Sigmoid colon (tissue), 7 donors: Measurements from ENCODE around the gene CALML4. TPM values are rescaled to one million over a fixed set of nuclear protein-coding genes. Genes with fewer than 3 reads are reported as not detected.
"Not testable (repeated sequence)": the region's sequence is repeated elsewhere in the genome, so short reads cannot be mapped to it uniquely, and the experiment has no call there.

Experiments used
- DNase-seq: peaks from one replicate; pipeline ENCODE4 v3.0.0-alpha.2; 2019
- H3K27ac ChIP-seq, 4 donors: fragments of 200-600 bp; sonication (generic); one replicate each; pipeline ENCODE4 v1.5.1; 2016 to 2019; ENCODE audit warnings: mild to moderate bottlenecking in 1 of 4
- H3K27me3 ChIP-seq, 3 donors: fragments of 200-600 bp; sonication (generic); one replicate each; pipeline ENCODE4 v1.5.1; 2019; ENCODE audit warnings: mild to moderate bottlenecking in 1 of 3
- H3K36me3 ChIP-seq, 4 donors: fragments of 200-600 bp; sonication (generic); one replicate each; pipeline ENCODE4 v1.5.1; 2016 to 2019
- H3K4me1 ChIP-seq, 4 donors: fragments of 200-600 bp; sonication (generic); one replicate each; pipeline ENCODE4 v1.5.1; 2017 to 2019
- H3K4me3 ChIP-seq, 4 donors: fragments of 200-600 bp; sonication (generic); one replicate each; pipeline ENCODE4 v1.5.1; 2017 to 2019; ENCODE audit warnings: mild to moderate bottlenecking in 2 of 4, moderate library complexity in 1 of 4
- H3K9me3 ChIP-seq, 4 donors: fragments of 200-600 bp in 3 of 4; sonication (generic) in 3 of 4; one replicate each; pipeline versions ENCODE4 v1.5.1 to v1.6.1; 2013 to 2019
- CTCF ChIP-seq, 4 experiments: fragments of 450-650 bp in 3 of 4; fragments of 200-600 bp in 1 of 4; IDR thresholded peaks; one replicate each; pipeline ENCODE4 v1.5.1; 2016 to 2019; ENCODE audit warnings: antibody characterized with exemption in 4 of 4, mild to moderate bottlenecking in 3 of 4, moderate library complexity in 2 of 4
- EP300 ChIP-seq, 4 donors: sonication (generic); formaldehyde crosslinking; IDR thresholded peaks; one replicate each; pipeline ENCODE4 v1.6.1; 2017; ENCODE audit warnings: antibody characterized with exemption in 4 of 4
- POLR2A ChIP-seq, 2 donors: fragments of 450-650 bp; IDR thresholded peaks; one replicate each; pipeline ENCODE4 v1.6.1; 2016; ENCODE audit warnings: antibody characterized with exemption in 2 of 2, mild to moderate bottlenecking in 2 of 2, moderate library complexity in 2 of 2
- POLR2AphosphoS5 ChIP-seq, 4 donors: sonication (generic); formaldehyde crosslinking; IDR thresholded peaks; one replicate each; pipeline ENCODE4 v1.6.1; 2017; ENCODE audit warnings: antibody characterized with exemption in 4 of 4
- WGBS, 2 donors: extraction: QIAGEN DNeasy Blood & Tissue Kit; methylation state at CpG; one replicate each; pipeline ENCODE4 v1.1.7; 2013; 5-methylcytosine and 5-hydroxymethylcytosine counted together
- intact Hi-C: fragments of 100-400 bp; cut with DNase I; formaldehyde crosslinking; loops from one replicate; pipeline ENCODE4 v1.15.1; 2023
- polyA plus RNA-seq, 3 donors: library from polyadenylated mRNA; stranded (reverse); fragments of 200-250 nt; gene quantifications; one replicate each; pipeline ENCODE4 v1.2.3, GENCODE V29; 2013
- total RNA-seq, 4 donors: library from RNA; depleted of rRNA; stranded (reverse); fragments of >200 nt; gene quantifications; one replicate each; pipeline ENCODE4 v1.1.0, GENCODE V29; 2016
- donor health status: healthy with polysubstance abuse.
- donor health status: Bipolar disorder and iron deficiency.
- donor health status: healthy.

The CALML4 gene
- total and polyA plus RNA-seq, 7 donors = 3.9 to 309 (median 10.9) TPM

GRCh38 chr15:68241088-68241935 lies 36.2 kb upstream of the CALML4 start:
- no peaks in the 10 kb centered on the region for H3K36me3 ChIP-seq
- no peak for TF ChIP-seq POLR2A (IDR thresholded peaks at IDR 0.05)
- no peak for TF ChIP-seq POLR2AphosphoS5 (IDR thresholded peaks at IDR 0.05)
- no peak for TF ChIP-seq EP300 (IDR thresholded peaks at IDR 0.05)
- H3K27me3 ChIP-seq = no peaks in the 10 kb centered on the region
- intact Hi-C loops = no loop called here
- peaks cover 0 to 3% (median 1%) of the 10 kb centered on the region in 4 donors for H3K9me3 ChIP-seq
- DNase-seq = no peak
- no peaks in the 10 kb centered on the region for H3K4me1 ChIP-seq
- no peak overlapping the region for H3K27ac ChIP-seq
- 86 to 88% methylated on average over 5 of the region's 5 CpGs for WGBS, 2 donors
- H3K4me3 ChIP-seq = no peak overlapping the region

- intact Hi-C loops = no loop called here
- H3K27me3 ChIP-seq = no peaks in the 10 kb centered on the region
- no peak for TF ChIP-seq POLR2AphosphoS5 (IDR thresholded peaks at IDR 0.05)
- TF ChIP-seq POLR2A (IDR thresholded peaks at IDR 0.05) = no peak
- no peak for TF ChIP-seq EP300 (IDR thresholded peaks at IDR 0.05)
- no peak for TF ChIP-seq CTCF (IDR thresholded peaks at IDR 0.05)
- H3K9me3 ChIP-seq = peaks cover 0 to under 1% (median under 1%) of the 10 kb centered on the region in 4 donors
- no peaks in the 10 kb centered on the region for H3K36me3 ChIP-seq
- no peaks in the 10 kb centered on the region for H3K4me1 ChIP-seq
- DNase-seq = no peak
- no peak overlapping the region for H3K4me3 ChIP-seq
- H3K27ac ChIP-seq = no peak overlapping the region
Observed at GRCh38 chr15:68239025-68239424, 33.9 kb upstream of the CALML4 start.

GRCh38 chr15:68235022-68235421 lies 29.9 kb upstream of the CALML4 start:
- Histone ChIP-seq H3K27me3 (no peaks in the 10 kb centered on the region), H3K4me3 (no peak overlapping the region), H3K4me1 (peaks cover 0 to 6% (median 4%) of the 10 kb centered on the region in 4 donors), H3K27ac (no peak overlapping the region), H3K36me3 (no peaks in the 10 kb centered on the region), H3K9me3 (no peaks in the 10 kb centered on the region)
- TF ChIP-seq POLR2AphosphoS5 (IDR thresholded peaks at IDR 0.05) (no peak), EP300 (IDR thresholded peaks at IDR 0.05) (no peak), POLR2A (IDR thresholded peaks at IDR 0.05) (no peak), CTCF (IDR thresholded peaks at IDR 0.05) (no peak)
- intact Hi-C loops = no loop called here
- DNase-seq = no peak
- 92% methylated on average over 4 of the region's 4 CpGs for WGBS, 2 donors

- WGBS, 2 donors = 92 to 94% methylated on average over 9 of the region's 9 CpGs
- not testable (repeated sequence) for H3K27me3 ChIP-seq, H3K4me1 ChIP-seq, H3K27ac ChIP-seq, H3K4me3 ChIP-seq, DNase-seq, H3K9me3 ChIP-seq, H3K36me3 ChIP-seq
- intact Hi-C loops = loop anchor here (5.0 kb wide), 1 partner anchor 712 kb away; the partner anchor contains the start of gene C15orf61
Observed at GRCh38 chr15:68234520-68234919, 29.4 kb upstream of the CALML4 start.

- H3K9me3 ChIP-seq = no peaks in the 10 kb centered on the region
- no peak overlapping the region for H3K4me3 ChIP-seq
- intact Hi-C loops = loop anchor here (5.0 kb wide), 1 partner anchor 712 kb away; the partner anchor contains the start of gene C15orf61
- H3K4me1 ChIP-seq = peaks cover 0 to 7% (median 7%) of the 10 kb centered on the region in 4 donors
- TF ChIP-seq POLR2AphosphoS5 (IDR thresholded peaks at IDR 0.05) (no peak), POLR2A (IDR thresholded peaks at IDR 0.05) (no peak), CTCF (IDR thresholded peaks at IDR 0.05) (no peak), EP300 (IDR thresholded peaks at IDR 0.05) (no peak)
- DNase-seq = no peak
- WGBS, 2 donors = 48 to 60% methylated on average over 6 of the region's 6 CpGs
- no peak overlapping the region for H3K27ac ChIP-seq
- H3K36me3 ChIP-seq = no peaks in the 10 kb centered on the region
- no peaks in the 10 kb centered on the region for H3K27me3 ChIP-seq
Observed at GRCh38 chr15:68234060-68234459, 28.9 kb upstream of the CALML4 start.
